ENCODE results near the gene TBC1D22B.

Gene TBC1D22B

GRCh38 chr6:37257634-37258404 lies at the start of gene TBC1D22B, which contains the start of gene TMEM217:
TSS of gene TBC1D22B (plus strand) at chr6:37257772. CDS start at chr6:37257918, 146 bp downstream.
TSS of gene TMEM217 (minus strand) at chr6:37258144. CDS start at chr6:37219030, 39,114 bp downstream.
- DNase-seq (ENCODE audit: low spot score) (peak; percentile 78), FAIRE-seq (peak; percentile 85)

GRCh38 chr6:37207903-37208456 lies 49.6 kb upstream of the TBC1D22B start:
- DNase-seq (ENCODE audit: low spot score) (peak; percentile 62), FAIRE-seq (no peak)

GRCh38 chr6:37208793-37209192 lies 48.8 kb upstream of the TBC1D22B start:
- FAIRE-seq = no peak
- no peak for DNase-seq (ENCODE audit: low spot score)

GRCh38 chr6:37209461-37210205 lies 47.9 kb upstream of the TBC1D22B start:
- no peak for FAIRE-seq
- DNase-seq (ENCODE audit: low spot score) = no peak

GRCh38 chr6:37210313-37210968 lies 47.1 kb upstream of the TBC1D22B start:
- FAIRE-seq = no peak
- peak; percentile 64 for DNase-seq (ENCODE audit: low spot score)

- no peak for DNase-seq (ENCODE audit: low spot score)
- FAIRE-seq = no peak
These were observed 45.3 kb upstream of the TBC1D22B start for GRCh38 chr6:37212268-37212667.

GRCh38 chr6:37218061-37218460 lies 39.5 kb upstream of the TBC1D22B start:
- FAIRE-seq (no peak), DNase-seq (ENCODE audit: low spot score) (no peak)

- no peak for FAIRE-seq
These were observed 39.1 kb upstream of the TBC1D22B start for GRCh38 chr6:37218511-37218910.

GRCh38 chr6:37221585-37222124 lies 35.9 kb upstream of the TBC1D22B start:
- no peak for FAIRE-seq
- DNase-seq (ENCODE audit: low spot score) = no peak

More at GRCh38 chr6:37218511-37218910, 39.1 kb upstream of the TBC1D22B start:
- DNase-seq (ENCODE audit: low spot score) = no peak

GRCh38 chr6:37222125-37222967 lies 35.2 kb upstream of the TBC1D22B start:
- peak; percentile 50 for DNase-seq (ENCODE audit: low spot score)
- peak; percentile 42 for FAIRE-seq

GRCh38 chr6:37222992-37223391 lies 34.6 kb upstream of the TBC1D22B start:
- DNase-seq (ENCODE audit: low spot score) (no peak), FAIRE-seq (no peak)

GRCh38 chr6:37225350-37226169 lies 32.0 kb upstream of the TBC1D22B start:
- DNase-seq (ENCODE audit: low spot score) = no peak
- no peak for FAIRE-seq

GRCh38 chr6:37230104-37230503 lies 27.5 kb upstream of the TBC1D22B start:
- DNase-seq (ENCODE audit: low spot score) = no peak
- FAIRE-seq = no peak

- DNase-seq (ENCODE audit: low spot score) = no peak
- no peak for FAIRE-seq
These were observed 25.0 kb upstream of the TBC1D22B start for GRCh38 chr6:37232430-37233017.

- FAIRE-seq = no peak
These were observed 24.0 kb upstream of the TBC1D22B start for GRCh38 chr6:37233541-37233940.

GRCh38 chr6:37236921-37237320 lies 20.7 kb upstream of the TBC1D22B start:
- DNase-seq (ENCODE audit: low spot score) (peak; percentile 61), FAIRE-seq (no peak)

More at GRCh38 chr6:37233541-37233940, 24.0 kb upstream of the TBC1D22B start:
- DNase-seq (ENCODE audit: low spot score) = no peak

GRCh38 chr6:37237789-37238188 lies 19.8 kb upstream of the TBC1D22B start:
- FAIRE-seq (no peak), DNase-seq (ENCODE audit: low spot score) (no peak)

- DNase-seq (ENCODE audit: low spot score) (no peak), FAIRE-seq (no peak)
These were observed 19.2 kb upstream of the TBC1D22B start for GRCh38 chr6:37238381-37238780.

- DNase-seq (ENCODE audit: low spot score) (no peak), FAIRE-seq (no peak)
These were observed 18.0 kb upstream of the TBC1D22B start for GRCh38 chr6:37239526-37239925.

All from RCC 7860 (cell line).